Adrenal gland (tissue), 12 donors: ENCODE measurements around the gene RPTOR. TPM values are rescaled to one million over a fixed set of nuclear protein-coding genes. Genes with fewer than 3 reads are reported as not detected.

Experiments
- DNase-seq, 7 donors: peaks; one replicate each; pipeline ENCODE4 v3.0.0-alpha.2; 2019 to 2020
- H3K27ac ChIP-seq, 5 donors: fragments of 200-600 bp; sonication (generic) in 4 of 5; 1 replicate in 3 of 5; 2 replicates in 2 of 5; pipeline versions ENCODE4 v1.5.1 to v1.8.0; 2016 to 2020; ENCODE audit warnings: mild to moderate bottlenecking in 1 of 5
- H3K27me3 ChIP-seq: fragments of 200-600 bp; 2 replicates; pipeline ENCODE4 v1.8.0; 2021
- H3K36me3 ChIP-seq, 2 donors: fragments of 200-600 bp; replicated peaks in 1 of 2; 1 replicate in 1 of 2; 2 replicates in 1 of 2; pipeline versions ENCODE4 v1.5.1 to v1.8.0; 2018 to 2022
- H3K4me1 ChIP-seq, 2 donors: fragments of 200-600 bp; replicated peaks in 1 of 2; 1 replicate in 1 of 2; 2 replicates in 1 of 2; pipeline versions ENCODE4 v1.5.1 to v1.8.0; 2018 to 2021
- H3K4me3 ChIP-seq, 4 donors: fragments of 200-600 bp; sonication (generic) in 3 of 4; one replicate each; pipeline ENCODE4 v1.5.1; 2016 to 2018
- H3K9me3 ChIP-seq, 3 donors: fragments of 200-600 bp; sonication (generic) in 1 of 3; replicated peaks in 1 of 3; 1 replicate in 2 of 3; 2 replicates in 1 of 3; pipeline versions ENCODE4 v1.5.1 to v1.8.0; 2016 to 2021
- POLR2A ChIP-seq, 2 donors: fragments of 450-650 bp; IDR thresholded peaks; one replicate each; pipeline ENCODE4 v1.6.1; 2017; ENCODE audit warnings: antibody characterized with exemption in 2 of 2, mild to moderate bottlenecking in 2 of 2, moderate library complexity in 1 of 2
- WGBS, 4 donors: extraction: QIAGEN DNeasy Blood & Tissue Kit in 2 of 4; methylation state at CpG; one replicate each; pipeline versions ENCODE4 v1.1.5 to v1.1.7; 2013 to 2017; 5-methylcytosine and 5-hydroxymethylcytosine counted together
- intact Hi-C, 2 donors: fragments of 100-400 bp; cut with DNase I; formaldehyde crosslinking; loops; one replicate each; pipeline versions ENCODE4 v1.14.1 to v1.15.0; 2022 to 2023
- polyA plus RNA-seq, 3 donors: library from polyadenylated mRNA; stranded (reverse); fragments of 200-250 nt in 2 of 3; fragments of 350-450 nt in 1 of 3; fragmentation: Illumina TruSeq in 1 of 3; extraction: RNeasy Lipid Tissue Mini Kit (QIAGEN cat#74804) in 1 of 3; gene quantifications; one replicate each; pipeline ENCODE4 v1.2.3, GENCODE V29; 2013 to 2014
- total RNA-seq, 9 donors: library from RNA; depleted of rRNA in 4 of 9; stranded (reverse); fragments of >200 nt in 4 of 9; fragments of 120-200 nt in 1 of 9; fragmentation: NEBNext Ultra II Directional in 1 of 9; extraction: Animal tissue kit (Norgen Biotek cat#: 25700) in 1 of 9; gene quantifications; one replicate each; pipeline versions ENCODE4 v1.1.0 to v1.2.4, GENCODE V29; 2013 to 2023
- TF ChIP-seq, protein P1 (sequence below), 6 experiments: fragments of 450-650 bp in 4 of 6; fragments of 200-600 bp in 2 of 6; sonication (generic) in 1 of 6; IDR thresholded peaks; 1 replicate in 5 of 6; 2 replicates in 1 of 6; pipeline versions ENCODE4 v1.5.1 to v1.8.0; 2016 to 2021; ENCODE audit warnings: antibody characterized with exemption in 6 of 6, mild to moderate bottlenecking in 2 of 6, moderate library complexity in 1 of 6
- donor health status: healthy with polysubstance abuse.
- donor health status: Bipolar disorder and iron deficiency.
- donor health status: DM: yes; HTN: yes; CAD: no.
- donor health status: DM: no; HTN: no; CAD: no.
- donor health status: DM: no; HTN: no; CAD: no.
- donor health status: DM: yes; HTN: yes; CAD: no.

RPTOR gene
- total and polyA plus RNA-seq, 12 donors, result 9.7 to 53.3 (median 29.7) TPM

DNA sequence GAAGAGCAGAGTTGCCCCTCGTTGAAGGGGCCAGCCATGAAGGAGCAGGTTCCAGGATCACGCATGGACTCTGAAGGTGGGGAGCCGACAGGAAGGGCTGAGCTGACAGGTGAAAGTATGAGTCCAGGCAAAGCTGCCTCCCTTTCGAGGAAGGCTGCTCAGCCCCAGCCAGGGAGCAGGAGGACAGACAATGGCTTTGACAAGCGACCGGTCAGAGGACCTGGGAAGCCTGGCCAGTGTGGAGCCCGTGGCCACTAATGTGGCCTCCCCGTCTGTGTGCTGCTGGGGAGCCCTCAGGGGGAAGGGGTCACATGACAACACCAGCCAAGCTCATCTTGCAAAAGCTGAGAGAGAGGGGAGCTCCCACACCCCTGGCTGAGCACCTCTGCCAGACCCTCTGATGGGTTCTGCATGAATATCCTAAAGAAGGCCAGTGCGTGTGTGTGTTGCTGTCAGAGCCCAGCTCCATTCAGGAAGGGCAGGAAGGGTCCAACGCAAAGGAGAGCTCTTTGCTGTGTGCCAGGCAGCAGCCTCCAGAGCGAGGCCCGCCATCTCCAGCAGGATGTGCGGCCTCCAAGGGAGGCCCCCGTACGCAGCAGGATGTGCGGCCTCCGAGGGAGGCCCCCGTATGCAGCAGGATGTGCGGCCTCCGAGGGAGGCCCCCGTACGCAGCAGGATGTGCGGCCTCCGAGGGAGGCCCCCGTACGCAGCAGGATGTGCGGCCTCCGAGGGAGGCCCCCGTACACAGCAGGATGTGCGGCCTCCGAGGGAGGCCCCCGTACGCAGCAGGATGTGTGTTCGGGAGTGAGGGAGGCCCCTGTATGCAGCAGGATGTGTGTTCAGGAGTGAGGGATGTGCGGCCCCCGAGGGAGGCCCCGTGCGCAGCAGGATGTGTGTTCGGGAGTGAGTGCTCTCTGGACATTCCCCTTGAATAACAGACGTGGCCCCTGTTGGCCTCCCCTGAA lies 344.9 kb downstream of the RPTOR start:
- peaks cover 15 to 22% of the 10 kb centered on the region in 2 donors for H3K4me1 ChIP-seq
- H3K27ac ChIP-seq, result no peak overlapping the region
- WGBS, 4 donors, result 84 to 94% (median 92%) methylated on average over 26 to 40 of the region's 40 CpGs
- H3K36me3 ChIP-seq, result peaks cover 0 to 19% of the 10 kb centered on the region in 2 donors
- no peak for DNase-seq
- no peaks in the 10 kb centered on the region for H3K9me3 ChIP-seq
- H3K4me3 ChIP-seq, result no peak overlapping the region
- H3K27me3 ChIP-seq, result no peaks in the 10 kb centered on the region
- TF ChIP-seq, protein P1, sequence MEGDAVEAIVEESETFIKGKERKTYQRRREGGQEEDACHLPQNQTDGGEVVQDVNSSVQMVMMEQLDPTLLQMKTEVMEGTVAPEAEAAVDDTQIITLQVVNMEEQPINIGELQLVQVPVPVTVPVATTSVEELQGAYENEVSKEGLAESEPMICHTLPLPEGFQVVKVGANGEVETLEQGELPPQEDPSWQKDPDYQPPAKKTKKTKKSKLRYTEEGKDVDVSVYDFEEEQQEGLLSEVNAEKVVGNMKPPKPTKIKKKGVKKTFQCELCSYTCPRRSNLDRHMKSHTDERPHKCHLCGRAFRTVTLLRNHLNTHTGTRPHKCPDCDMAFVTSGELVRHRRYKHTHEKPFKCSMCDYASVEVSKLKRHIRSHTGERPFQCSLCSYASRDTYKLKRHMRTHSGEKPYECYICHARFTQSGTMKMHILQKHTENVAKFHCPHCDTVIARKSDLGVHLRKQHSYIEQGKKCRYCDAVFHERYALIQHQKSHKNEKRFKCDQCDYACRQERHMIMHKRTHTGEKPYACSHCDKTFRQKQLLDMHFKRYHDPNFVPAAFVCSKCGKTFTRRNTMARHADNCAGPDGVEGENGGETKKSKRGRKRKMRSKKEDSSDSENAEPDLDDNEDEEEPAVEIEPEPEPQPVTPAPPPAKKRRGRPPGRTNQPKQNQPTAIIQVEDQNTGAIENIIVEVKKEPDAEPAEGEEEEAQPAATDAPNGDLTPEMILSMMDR (IDR thresholded peaks at IDR 0.05), result no peak
- no peak for TF ChIP-seq POLR2A (IDR thresholded peaks at IDR 0.05)
- intact Hi-C loops, result no loop called here

DNA sequence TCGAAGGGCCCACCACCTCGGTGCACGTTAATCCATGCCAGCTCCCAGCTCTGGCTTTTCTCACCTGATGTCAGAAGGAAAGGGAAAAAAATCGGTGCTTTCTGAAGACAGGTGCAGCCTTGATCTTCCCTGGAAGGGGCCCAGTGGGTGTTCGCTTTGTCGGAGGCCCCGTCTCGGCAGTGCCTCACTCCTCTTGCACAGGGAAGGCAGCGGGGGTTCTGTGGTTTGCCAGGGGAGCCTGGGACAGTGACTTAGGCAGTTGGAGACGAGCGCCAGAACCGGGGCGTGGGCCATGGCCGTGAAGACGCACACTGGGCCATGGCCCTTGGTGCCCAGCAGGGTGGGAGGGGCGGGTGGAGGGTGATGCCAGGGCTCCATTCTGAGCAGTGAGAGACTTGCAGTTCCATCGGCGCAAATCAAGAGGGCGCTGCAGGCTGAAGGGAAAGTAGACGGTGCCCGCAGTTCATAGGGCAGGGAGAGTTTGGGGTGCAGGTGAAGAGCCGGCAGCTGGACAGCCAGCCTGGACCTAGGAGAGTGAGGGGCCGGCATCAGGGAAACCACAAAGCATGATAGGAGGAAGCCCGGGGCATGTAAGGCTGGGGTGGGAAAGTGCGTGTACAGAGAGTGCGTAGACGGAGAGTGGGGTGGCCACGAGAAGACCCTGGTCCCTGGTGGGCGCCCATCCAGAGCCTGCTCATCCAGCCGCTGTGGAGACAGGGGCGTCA lies 345.7 kb downstream of the RPTOR start:
- Histone ChIP-seq H3K27me3 (no peaks in the 10 kb centered on the region), H3K9me3 (no peaks in the 10 kb centered on the region), H3K4me1 (peaks cover 15 to 22% of the 10 kb centered on the region in 2 donors), H3K36me3 (peaks cover 0 to 13% of the 10 kb centered on the region in 2 donors), H3K27ac (peak overlapping the region in 2 of 5 donors; percentile 82 to 90), H3K4me3 (no peak overlapping the region)
- intact Hi-C loops, result no loop called here
- WGBS, 4 donors, result 87 to 91% (median 89%) methylated on average over 30 to 31 of the region's 31 CpGs
- no peak for DNase-seq
- TF ChIP-seq, protein P1 (IDR thresholded peaks at IDR 0.05), result no peak
- TF ChIP-seq POLR2A (IDR thresholded peaks at IDR 0.05), result no peak

DNA sequence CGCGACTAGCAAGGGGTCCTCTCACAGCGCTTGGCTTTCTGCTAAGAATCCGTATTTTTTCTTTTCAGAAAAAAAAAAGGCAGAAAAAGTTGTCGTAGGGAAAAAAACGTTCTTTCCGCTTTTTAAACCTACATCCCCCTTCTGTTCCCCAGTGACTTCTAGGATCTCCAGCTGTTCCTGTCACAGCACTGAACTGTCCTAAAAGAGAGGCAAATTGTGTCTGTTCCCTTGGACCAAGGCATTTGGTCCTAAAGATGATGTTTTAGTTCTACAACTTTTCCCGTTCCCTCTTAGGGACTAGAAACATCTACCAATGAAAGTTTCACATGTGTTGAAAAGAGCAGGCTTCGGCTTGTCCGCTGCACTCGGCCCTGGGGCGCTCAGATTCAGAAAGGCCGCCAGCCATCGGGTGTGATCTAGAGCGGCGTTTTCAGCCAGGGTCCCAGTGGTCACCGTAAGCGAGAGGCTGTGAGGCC lies 346.3 kb downstream of the RPTOR start:
- TF ChIP-seq POLR2A (IDR thresholded peaks at IDR 0.05), result no peak
- TF ChIP-seq, protein P1 (IDR thresholded peaks at IDR 0.05), result no peak
- H3K9me3 ChIP-seq, result no peaks in the 10 kb centered on the region
- H3K36me3 ChIP-seq, result peaks cover 0 to 11% of the 10 kb centered on the region in 2 donors
- 55 to 84% (median 64%) methylated on average over 18 of the region's 18 CpGs for WGBS, 4 donors
- H3K27me3 ChIP-seq, result no peaks in the 10 kb centered on the region
- H3K27ac ChIP-seq, result peak overlapping the region; percentile 66 to 90 (median 85)
- DNase-seq, result no peak
- H3K4me3 ChIP-seq, result no peak overlapping the region
- intact Hi-C loops, result no loop called here
- H3K4me1 ChIP-seq, result peaks cover 15 to 22% of the 10 kb centered on the region in 2 donors
